ENCODE results near the gene LIMA1.

GRCh38 chr12:50232206-50232605 is 51.1 kb downstream of the LIMA1 start:
- TF ChIP-seq CTCF (IDR thresholded peaks at IDR 0.05) (no peak), POLR2AphosphoS5 (IDR thresholded peaks at IDR 0.05) (no peak)
